Mucosa of descending colon (tissue), 3 donors: ENCODE data around the gene UBXN2A. TPM values are rescaled to one million over a fixed set of nuclear protein-coding genes. Genes with fewer than 3 reads are reported as not detected.
A peak's percentile ranks its signal among the peaks of the same experiment; 100 is the strongest.

Experiments
- ATAC-seq: fragments of 200-7000 bp; cut with Tn5 transposase; one replicate; pipeline ENCODE4 v1.9.1; 2020; ENCODE audit warnings: mild to moderate bottlenecking, moderate library complexity
- DNase-seq, 3 donors: peaks; one replicate each; pipeline ENCODE4 v3.0.0-alpha.2; 2020
- H3K36me3 ChIP-seq: fragments of 200-600 bp; one replicate; pipeline ENCODE4 v1.8.0; 2021; ENCODE audit warnings: low read depth, mild to moderate bottlenecking
- H3K4me1 ChIP-seq: fragments of 200-600 bp; one replicate; pipeline ENCODE4 v1.8.0; 2021; ENCODE audit warnings: low read depth, mild to moderate bottlenecking
- H3K4me3 ChIP-seq: fragments of 200-600 bp; one replicate; pipeline ENCODE4 v1.8.0; 2021; ENCODE audit warnings: mild to moderate bottlenecking
- H3K9me3 ChIP-seq: fragments of 200-600 bp; one replicate; pipeline ENCODE4 v1.8.0; 2021; ENCODE audit warnings: mild to moderate bottlenecking
- CTCF ChIP-seq: fragments of 200-600 bp; IDR thresholded peaks from one replicate; pipeline ENCODE4 v1.8.0; 2022; ENCODE audit warnings: antibody characterized with exemption, mild to moderate bottlenecking
- intact Hi-C, 2 donors: fragments of 100-400 bp; cut with DNase I in 1 of 2; cut with micrococcal nuclease in 1 of 2; formaldehyde crosslinking; loops; one replicate each; pipeline versions ENCODE4 v1.11.0 to v1.11.1; 2022; cut with DNase I, micrococcal nuclease
- total RNA-seq, 3 donors: library from RNA; stranded (reverse); fragmentation: NEBNext Ultra II Directional in 2 of 3; extraction: Animal tissue kit (Norgen Biotek cat#: 25700) in 2 of 3; gene quantifications; one replicate each; pipeline versions ENCODE4 v1.2.1 to v1.2.4, GENCODE V29; 2021 to 2023
- donor health status: DM: no; HTN: no; CAD: no; lungs with moderate emphysema.
- donor health status: DM: no; HTN: no; CAD: no.
- donor health status: DM: no; HTN: yes; CAD: no.

The UBXN2A gene
- total RNA-seq, 3 donors from 2014 or later, result 12.9 to 23.9 (median 13.1) TPM

GRCh38 chr2:23903034-23903433, 37.2 kb upstream of the UBXN2A start:
- Histone ChIP-seq H3K4me1 (peaks cover 25% of the 10 kb centered on the region), H3K36me3 (no peaks in the 10 kb centered on the region), H3K4me3 (no peak overlapping the region), H3K9me3 (no peaks in the 10 kb centered on the region)
- no peak for TF ChIP-seq CTCF
- DNase-seq, result no peak
- intact Hi-C loops, result no loop called here
- no peak for ATAC-seq

- DNase-seq (no peak), ATAC-seq (no peak)
- intact Hi-C loops, result no loop called here
- no peaks in the 10 kb centered on the region for H3K36me3 ChIP-seq
- H3K4me3 ChIP-seq, result no peak overlapping the region
- peaks cover 25% of the 10 kb centered on the region for H3K4me1 ChIP-seq
- no peaks in the 10 kb centered on the region for H3K9me3 ChIP-seq
- TF ChIP-seq CTCF, result no peak
Measured at GRCh38 chr2:23904215-23904614, 36.0 kb upstream of the UBXN2A start.

GRCh38 chr2:23904692-23905091, 35.6 kb upstream of the UBXN2A start:
- intact Hi-C loops, result no loop called here
- Histone ChIP-seq H3K4me3 (no peak overlapping the region), H3K4me1 (peaks cover 25% of the 10 kb centered on the region), H3K36me3 (no peaks in the 10 kb centered on the region), H3K9me3 (no peaks in the 10 kb centered on the region)
- no peak for ATAC-seq
- no peak for DNase-seq
- TF ChIP-seq CTCF, result no peak

- intact Hi-C loops, result no loop called here
- H3K36me3 ChIP-seq, result no peaks in the 10 kb centered on the region
- H3K9me3 ChIP-seq, result no peaks in the 10 kb centered on the region
- TF ChIP-seq CTCF, result no peak
- H3K4me3 ChIP-seq, result no peak overlapping the region
- peaks cover 24% of the 10 kb centered on the region for H3K4me1 ChIP-seq
- ATAC-seq (no peak), DNase-seq (no peak)
Measured at GRCh38 chr2:23905155-23905554, 35.1 kb upstream of the UBXN2A start.

GRCh38 chr2:23912054-23912453, 28.2 kb upstream of the UBXN2A start:
- Histone ChIP-seq H3K9me3 (no peaks in the 10 kb centered on the region), H3K4me1 (peaks cover 9% of the 10 kb centered on the region), H3K36me3 (no peaks in the 10 kb centered on the region), H3K4me3 (no peak overlapping the region)
- peak; percentile 70 for ATAC-seq
- intact Hi-C loops, result no loop called here
- TF ChIP-seq CTCF, result no peak
- DNase-seq, result no peak

- Histone ChIP-seq H3K9me3 (no peaks in the 10 kb centered on the region), H3K4me1 (peaks cover 9% of the 10 kb centered on the region), H3K4me3 (no peak overlapping the region), H3K36me3 (no peaks in the 10 kb centered on the region)
- no peak for TF ChIP-seq CTCF
- DNase-seq (no peak), ATAC-seq (no peak)
- intact Hi-C loops, result no loop called here
Measured at GRCh38 chr2:23915327-23915726, 24.9 kb upstream of the UBXN2A start.
